ENCODE measurements around the gene SLC27A6.
"Not testable (repeated sequence)": the region's sequence is repeated elsewhere in the genome, so short reads cannot be mapped to it uniquely, and the experiment has no call there.

SLC27A6 gene

DNA sequence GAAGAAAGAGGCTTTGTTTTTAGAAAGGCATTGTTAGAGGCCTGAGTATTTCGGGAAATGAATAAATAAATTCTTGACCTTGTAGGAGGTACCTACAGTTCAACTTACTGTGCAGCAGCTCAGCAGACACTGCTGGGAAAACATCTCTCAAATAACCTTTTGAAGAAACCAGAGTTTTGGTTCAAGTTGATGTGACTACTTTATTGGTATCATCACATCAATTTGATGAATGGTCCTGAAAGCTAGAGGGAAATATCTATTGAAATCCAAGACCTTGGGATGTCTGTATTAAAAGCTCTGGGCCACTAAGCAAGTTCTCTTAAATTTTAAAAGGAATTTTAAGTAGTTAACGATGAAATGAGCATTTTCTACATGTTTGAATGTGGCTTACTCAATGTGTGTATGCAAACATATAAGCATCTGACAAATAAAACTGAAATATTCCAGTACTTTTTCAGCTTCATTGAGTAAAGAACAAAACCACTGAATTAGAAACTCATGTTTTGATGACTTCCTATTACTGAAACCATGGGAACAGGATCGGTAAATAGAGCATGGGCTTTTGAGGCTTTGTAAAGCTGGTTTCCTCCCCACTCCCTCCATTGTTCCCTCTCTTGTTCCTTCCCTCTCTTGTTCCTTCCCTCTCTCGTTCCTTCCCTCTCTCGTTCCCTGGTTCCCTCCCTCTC is 36.7 kb downstream of the SLC27A6 start:
- DNase-seq: no peak

DNA sequence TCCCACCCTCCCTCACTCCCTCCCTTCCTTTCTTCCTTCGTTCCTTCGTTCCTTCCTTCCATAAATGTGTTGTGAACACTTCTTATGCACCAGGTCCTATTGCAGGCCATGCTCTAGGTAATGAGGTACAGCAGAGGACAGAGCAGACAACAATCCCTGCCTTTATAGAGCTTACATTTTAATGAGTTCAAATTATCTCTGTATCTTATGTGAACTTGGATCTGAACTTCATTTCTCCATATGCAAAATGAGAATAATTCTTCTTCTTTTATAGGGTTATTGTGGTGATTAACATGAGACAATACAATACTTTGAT is 37.2 kb downstream of the SLC27A6 start:
- DNase-seq: no peak

DNA sequence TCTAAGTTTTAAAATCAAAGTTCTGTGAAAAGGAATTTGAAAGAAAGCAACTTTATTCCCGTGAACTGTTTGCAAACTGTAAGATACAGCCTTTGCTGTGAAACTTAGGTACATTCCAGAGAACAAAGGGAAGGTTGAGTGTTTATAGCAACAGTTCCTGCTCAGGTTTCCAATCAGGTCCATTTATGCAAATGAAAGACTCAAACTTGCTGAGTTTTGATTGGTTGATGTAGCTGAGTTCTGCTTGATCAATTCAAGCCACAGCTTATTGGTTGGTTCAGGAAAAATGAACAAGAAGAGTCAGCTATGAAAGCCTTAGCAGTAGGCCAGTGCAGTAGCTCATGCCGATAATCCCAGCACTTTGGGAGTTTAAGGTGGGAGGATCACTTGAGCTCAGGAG is 37.9 kb downstream of the SLC27A6 start:
- no peak for DNase-seq

DNA sequence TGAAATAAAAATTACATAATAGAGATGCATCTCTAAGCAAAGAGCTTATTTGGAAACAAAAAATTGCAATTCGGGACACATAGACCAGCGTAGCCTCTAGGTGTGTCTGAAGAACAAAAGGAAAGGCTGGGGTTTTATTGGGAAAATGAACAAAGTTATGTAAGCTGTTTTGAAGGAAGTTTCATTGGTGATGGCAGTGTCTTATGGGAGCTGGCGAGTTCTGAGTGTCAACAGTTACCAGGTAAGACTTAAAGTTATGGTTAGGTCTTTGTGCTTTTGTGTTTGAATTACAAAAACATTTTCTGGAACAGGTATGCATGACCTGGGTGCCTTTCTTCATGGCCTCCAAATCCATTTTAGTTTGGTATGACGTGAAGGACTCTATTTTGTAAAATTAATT is 48.9 kb downstream of the SLC27A6 start:
- DNase-seq: no peak

DNA sequence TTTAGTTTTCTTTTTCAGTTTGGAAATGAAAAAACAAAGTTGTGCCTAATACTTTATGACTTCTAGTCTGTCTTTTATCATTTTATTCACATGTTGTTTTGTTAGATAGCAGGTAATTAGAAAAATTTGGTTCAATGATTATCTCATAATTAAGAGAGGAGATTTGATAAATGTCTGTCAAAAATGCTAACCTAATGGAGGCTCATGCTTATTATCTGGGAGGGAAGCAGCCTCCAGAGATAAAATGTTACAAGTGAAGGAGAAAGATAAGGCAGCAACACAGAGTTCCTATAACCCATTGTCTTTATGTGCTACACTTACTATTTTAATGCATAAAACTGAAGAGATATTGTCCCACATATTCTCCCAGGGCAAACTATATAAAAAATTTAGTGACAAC is 53.5 kb downstream of the SLC27A6 start:
- DNase-seq: no peak

DNA sequence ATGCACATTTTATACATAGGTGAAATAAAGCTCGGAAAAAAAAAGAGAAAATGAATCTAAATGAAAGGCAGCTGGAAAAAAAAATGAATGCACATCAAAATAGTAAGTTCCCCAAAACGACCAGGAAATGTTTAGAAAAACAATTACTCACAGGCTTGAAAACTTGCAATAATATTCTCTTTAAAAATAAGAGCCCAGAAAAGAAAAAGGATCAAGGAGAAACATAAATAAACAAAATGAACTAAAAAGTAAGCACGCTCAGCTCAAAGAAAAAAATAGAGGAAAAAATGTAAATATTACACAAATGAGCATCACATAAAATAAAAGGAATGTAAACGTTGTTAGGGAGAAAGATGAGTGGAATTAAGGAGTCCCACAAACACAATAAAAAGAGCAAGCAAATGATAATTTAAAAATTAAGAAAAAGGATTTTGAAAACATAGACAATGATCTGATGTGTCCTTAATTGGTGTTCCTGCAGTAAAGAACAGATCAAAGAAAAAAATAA is 54.2 kb downstream of the SLC27A6 start:
- no peak for DNase-seq

DNA sequence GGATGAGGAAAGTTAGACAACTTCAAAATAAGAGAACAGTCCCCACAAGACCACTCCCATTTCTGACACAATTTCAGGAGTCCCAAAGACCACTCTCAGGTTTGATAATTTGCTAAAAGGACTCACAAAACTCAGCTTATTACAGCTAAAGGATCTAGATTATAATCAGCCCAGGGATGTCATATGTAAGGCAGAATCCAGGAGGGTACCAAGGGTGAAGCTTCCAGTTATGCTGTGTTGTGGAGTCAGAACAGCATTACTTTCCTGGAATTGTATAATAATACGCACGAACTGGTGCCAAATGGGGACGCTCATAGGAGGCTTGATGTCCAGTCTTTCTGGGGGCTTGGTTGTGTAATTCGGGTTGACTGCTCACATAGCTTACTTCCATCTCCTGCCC is 55.4 kb downstream of the SLC27A6 start:
- no peak for DNase-seq

DNA sequence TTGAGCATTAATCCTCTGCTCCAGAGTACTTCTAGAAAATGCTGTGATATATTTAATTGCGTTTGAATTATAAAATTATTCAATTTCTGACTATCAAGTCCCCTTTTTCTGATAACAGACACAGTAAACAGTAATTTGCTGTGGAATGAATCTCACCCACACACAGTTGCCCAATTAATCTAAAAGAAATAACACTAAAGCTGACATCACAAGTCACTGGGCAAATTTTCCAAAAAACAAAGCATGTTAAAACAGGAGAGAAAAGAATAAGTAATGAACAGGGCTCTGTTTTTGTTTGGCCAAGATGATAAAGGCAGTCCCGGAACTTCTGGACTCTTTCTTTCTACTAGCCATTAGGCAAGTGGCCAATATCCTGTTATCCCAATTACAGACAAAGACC is 56.5 kb downstream of the SLC27A6 start:
- no peak for DNase-seq

DNA sequence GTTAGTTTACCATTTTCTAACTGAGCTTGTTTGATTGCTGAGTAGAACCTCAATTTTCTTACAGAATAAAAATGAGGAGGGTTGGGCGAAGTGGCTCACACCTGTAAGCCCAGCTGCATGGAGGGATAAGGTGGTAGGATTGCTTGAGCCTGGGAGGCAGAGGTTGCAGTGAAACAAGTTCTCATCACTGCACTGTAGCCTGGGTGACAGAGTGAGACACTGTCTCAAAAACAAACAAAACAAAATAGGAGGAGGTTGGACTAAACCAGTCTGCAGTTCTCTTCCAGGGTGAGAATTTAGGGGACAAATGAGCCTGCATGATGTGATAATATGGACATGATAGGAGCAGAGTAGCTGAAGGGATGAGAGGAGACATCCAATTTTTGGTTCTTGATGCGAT is 57.3 kb downstream of the SLC27A6 start:
- no peak for DNase-seq

DNA sequence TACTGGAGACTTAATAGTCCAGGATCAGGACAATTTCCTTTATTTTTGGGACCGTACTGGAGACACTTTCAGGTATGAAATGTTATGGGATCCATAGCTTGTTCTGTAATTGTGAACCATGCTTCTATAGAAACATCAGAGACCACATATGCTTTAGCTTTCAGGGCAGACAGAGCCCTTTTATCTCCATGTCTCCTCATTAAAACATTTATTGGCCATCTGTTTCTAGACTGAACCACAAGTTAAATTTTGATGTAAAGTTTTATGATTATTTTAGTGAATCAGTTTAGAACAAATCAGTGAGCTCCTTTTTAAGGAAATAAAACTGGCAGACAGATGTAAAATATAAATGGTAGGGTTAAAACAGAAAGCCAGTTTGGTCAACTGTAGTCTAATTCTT is 62.0 kb downstream of the SLC27A6 start:
- no peak for DNase-seq

DNA sequence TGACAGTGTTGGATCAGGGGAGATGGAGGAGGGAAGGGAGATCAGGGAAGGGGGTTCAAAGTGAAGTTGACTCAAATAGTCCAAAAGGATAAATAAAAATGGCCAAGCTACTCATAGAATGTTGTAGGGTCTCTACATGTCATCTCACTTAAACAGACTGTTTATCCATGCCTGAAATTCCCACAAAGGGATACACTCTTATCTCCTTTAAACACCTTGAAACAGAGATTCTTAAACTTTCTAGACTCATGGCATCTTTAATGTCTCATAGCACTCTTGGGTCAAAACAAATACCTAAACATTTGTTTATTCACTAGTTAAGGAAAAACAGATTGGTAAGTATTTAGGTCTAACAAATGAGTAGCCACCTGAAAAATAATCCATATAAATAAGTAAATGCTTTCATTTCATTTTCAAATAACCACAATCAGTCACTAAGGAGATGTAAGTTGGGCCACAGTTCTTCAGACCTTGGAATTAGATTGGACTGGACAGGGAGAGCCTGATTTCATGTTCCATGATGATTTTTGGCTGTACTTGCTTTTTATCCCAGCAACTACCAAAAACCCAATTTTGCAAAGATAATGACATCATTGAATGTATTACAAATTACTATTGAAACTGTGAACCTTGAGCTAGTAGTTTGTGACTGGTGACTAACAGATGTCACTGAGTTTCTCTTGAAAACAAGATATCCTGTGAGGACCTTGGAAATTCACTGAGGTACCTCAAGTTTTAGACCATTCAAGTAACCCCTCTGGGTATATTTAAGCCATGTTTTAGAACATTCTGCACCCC is 66.8 kb downstream of the SLC27A6 start:
- no peak for DNase-seq

DNA sequence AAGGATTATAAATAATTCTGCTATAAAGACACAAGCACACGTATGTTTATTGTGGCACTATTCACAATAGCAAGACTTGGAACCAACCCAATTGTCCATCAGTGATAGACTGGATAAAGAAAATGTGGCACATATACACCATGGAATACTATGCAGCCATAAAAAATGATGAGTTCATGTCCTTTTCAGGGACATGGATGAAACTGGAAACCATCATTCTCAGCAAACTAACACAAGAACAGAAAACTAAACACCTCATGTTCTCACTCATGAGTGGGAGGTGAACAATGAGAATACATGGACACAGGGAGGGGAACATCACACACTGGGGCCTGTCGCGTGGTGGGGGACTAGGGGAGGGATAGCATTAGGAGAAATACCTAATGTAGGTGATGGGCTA is 71.0 kb downstream of the SLC27A6 start:
- not testable (repeated sequence) for DNase-seq

DNA sequence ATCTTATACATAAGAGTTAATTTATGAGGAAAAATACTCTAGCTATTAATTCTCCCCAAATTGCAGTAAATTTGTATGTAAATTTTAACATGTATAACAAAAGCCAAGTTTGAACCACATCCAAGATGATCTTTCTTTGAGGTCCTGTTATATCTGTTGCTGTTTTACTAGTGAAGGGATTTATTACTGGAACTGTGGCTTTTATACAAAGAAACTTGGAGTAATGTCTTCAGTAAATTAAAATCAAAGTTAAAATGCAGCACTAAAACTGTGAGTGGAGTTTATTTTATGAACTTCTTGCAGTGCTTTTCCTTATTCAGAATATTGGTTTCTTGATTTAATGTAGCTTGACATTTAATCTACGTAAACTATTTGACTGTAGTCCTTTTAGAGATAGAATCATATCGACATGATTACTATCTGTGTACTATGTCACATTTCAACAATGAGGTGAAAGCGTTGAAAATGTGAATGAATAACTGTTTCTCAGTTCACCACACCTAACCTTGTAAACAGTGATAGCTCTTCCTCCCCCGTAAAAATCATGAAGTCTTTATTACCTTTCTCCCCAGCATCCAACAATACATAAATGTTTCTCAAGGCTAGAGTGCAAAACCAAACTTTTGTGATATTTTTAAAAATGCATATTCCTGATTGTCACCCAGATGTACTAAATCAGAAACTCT is 76.1 kb downstream of the SLC27A6 start:
- DNase-seq: no peak

DNA sequence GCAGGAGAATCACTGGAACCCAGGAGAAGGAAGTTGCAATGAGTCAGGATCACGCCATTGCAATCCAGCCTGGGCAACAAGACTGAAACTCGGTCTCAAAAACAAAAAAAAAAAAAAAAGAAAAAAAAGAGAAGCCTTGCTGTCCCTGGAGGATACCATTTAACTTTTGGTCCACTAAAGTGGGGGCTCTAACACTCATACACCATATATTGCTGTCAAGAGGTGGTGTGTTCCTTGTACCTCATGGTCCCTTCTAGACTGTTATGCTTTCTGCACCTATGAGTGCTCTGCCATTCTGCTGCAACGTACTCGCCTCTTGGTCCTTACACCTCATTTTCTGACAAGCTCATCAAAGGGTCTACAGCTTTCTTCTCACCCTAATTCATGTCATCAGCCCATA is 77.0 kb downstream of the SLC27A6 start:
- DNase-seq: no peak

DNA sequence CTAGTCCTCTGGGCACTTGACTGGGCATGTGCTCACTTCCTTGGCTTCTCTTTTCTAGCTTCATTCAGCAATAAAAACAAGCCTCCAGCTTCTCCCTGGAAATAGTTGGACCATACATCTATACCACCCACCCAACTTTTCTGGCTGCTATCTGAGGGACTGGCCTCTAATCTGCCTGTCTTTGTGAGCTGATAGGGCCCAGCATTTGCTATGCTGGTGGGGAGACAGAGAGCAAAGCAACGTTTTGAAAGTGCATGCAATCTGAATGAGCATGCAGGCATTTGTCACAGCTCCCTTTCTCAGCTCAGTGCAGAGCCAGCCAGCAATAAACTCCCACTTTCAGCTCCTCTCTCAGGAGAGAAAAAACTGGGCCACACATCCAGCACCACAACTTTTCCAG is 78.6 kb downstream of the SLC27A6 start:
- DNase-seq: no peak

DNA sequence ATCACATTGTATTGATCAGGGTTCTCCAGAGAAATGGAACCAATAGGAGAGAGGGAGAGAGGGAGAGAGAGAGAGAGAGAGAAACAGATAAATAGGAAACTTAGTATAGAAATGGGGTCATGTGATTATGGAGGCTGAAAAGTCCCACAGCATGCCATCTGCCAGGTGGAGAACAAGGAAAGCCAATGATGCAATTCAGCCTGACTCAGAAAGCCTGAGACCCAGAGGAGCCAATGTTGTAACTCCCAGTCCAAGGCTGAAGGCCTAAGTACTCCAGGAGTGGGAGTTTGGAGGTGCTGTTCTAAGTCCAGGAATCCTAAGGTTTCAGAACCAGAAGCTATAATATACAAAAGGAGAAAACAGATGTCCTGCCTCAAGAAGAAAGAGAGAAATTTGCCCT is 80.9 kb downstream of the SLC27A6 start:
- no peak for DNase-seq

DNA sequence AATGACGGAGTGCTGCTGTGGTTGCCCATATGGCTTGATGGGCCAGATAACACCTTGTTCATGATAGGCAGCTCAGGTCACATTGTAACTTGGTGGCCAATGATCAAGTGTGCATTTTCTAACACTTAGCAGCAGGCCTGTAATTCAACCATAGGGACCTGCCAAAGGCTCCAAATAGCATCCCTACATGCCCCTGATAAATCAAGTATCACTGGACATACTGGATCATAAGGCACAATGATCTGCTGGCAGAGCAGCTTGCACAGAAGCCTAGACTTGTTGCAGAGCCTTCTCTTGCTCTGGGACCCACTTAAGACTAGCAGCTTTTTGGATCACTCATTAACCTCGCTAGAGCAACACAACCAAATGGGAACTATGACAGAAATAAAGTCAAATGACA is 83.2 kb downstream of the SLC27A6 start:
- no peak for DNase-seq

DNA sequence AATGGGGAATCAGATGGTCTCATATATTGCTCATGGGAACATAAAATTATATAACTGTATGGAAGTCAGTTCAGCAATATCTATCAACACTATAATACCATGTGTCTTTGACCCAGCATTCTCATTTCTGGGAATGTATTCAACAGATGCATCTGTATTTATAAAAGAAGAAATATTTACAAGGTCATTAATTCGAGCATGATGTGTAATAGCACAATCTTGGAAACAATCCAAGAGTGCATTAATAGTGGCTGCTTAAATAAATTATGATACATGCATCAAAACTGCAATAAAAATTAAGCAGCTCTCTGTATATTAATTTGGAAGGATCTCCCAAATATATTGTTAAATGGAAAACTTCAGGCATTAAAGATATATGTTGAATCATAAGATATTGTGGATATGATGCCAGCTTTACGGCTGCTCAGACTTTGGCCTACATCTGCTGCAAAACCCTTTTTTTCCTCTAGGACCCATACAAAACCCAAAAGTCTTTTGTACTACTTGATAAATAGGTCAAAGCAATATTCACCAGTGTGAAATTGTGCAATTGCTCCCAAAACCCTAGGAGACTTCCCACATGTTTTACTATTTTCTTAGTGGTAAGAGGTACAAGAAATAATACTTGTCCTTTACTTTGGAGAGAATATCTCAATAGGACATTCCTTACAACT is 84.0 kb downstream of the SLC27A6 start:
- no peak for DNase-seq

DNA sequence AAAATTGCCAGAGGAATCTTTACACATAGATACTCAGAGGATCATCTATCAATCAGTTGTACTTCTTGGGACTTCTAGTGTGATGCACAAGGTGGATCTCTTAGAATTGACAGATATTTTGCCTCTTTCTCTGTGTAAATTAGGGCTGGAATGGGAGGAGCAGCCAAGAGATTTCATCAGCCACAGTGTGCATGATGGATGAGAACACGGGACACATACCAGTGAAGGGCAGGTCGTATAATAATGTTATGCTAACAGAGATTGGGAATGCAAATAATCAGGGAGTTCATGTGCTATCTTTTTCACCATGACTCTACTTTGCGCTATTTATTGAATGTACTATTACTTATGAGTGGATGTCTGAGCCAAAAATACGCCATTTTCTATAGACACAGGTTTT is 86.0 kb downstream of the SLC27A6 start:
- DNase-seq: no peak

DNA sequence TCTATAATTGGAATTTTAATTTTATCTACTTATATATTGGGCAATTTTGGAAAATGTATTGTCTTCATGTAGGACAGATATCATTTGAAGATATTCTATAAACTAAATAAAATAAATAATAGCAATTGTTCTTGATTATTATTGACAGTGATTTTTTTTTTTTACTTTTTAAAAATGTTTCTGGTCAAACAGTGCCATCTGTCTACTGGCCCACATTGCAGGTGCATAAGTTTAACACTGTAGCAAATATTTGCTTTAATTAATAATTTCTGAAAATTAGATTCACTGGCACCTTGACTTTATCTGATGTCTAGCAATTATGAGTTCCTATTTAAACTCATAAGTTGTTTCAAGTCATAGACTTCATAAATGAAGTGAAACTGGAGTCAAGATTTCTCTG is 88.2 kb downstream of the SLC27A6 start:
- DNase-seq: no peak

DNA sequence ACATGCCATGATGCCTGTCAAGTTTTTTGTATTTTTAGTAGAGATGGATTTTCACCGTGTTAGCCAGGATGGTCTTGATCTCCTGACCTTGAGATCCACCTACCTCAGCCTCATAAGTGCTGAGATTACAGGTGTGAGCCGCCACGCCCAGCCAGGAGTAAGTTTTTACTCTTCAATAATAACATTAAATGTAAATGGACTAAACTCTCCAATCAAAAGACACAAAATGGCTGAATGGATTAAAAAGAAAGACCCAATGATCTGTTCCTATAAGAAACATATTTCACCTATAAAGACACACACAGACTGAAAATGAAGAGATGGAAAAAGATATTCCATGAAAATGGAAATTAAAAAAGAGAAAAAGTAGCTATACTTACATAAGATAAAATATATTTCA is 92.0 kb downstream of the SLC27A6 start:
- DNase-seq: no peak

DNA sequence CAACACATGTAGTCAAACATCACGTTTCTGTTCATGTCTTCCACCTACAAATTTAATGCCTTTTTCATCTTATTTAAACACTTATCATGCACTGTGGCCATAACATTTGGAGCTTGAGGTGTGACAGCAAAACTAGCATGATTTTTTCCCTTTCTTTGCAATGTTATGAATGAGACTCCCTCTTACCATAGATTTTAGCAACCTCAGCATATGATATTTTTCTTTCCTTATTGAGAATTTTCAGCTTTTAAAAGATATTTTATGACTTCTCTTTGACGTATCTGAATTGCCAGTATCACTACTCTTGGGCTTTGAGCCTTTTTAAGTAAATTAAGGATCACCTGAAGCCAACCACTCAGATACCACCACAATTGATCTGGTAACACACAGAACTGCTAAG is 96.6 kb downstream of the SLC27A6 start:
- DNase-seq: no peak

DNA sequence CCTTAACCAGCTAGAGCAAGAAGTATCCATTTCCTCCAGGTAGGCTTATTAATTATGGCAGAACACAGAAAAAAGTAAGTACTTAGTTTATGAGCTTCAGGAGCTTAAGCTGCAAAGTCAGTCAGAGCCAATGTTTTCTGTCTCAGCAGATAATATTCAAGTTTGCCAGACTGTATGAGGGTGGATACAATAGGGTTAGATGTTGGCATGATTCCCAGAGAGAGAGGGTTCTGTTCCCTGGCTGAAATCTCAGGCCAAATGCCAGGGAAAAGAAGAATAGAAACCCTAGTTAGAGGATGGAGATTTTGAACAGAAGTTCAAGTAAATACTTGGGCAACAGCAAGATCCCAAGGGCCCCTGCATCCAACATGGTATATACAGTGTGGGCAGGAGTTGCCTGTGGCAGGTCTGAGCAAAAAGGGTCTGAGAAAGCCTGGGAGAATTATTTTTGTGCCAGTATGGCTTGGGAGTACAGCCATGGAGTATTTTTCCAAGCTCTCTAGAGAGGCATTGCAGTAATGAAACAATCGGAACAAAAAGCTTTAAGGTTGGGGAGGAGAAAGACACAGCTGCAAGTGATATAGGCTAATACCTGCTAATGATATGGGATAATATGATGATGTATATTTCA is 98.3 kb downstream of the SLC27A6 start:
- no peak for DNase-seq
